NB4 (cell line): Measurements from ENCODE around the gene THOC6.

Experiments
- MYC ChIP-seq: IDR thresholded peaks from 2 replicates; pipeline ENCODE4 v1.6.1; 2011; ENCODE audit warnings: low read depth, low read length
- POLR2A ChIP-seq: IDR thresholded peaks from 2 replicates; pipeline ENCODE4 v1.6.1; 2011; ENCODE audit warnings: mild to moderate bottlenecking; ENCODE audit not compliant: insufficient read length; ENCODE audit errors: extremely low read depth
- TF ChIP-seq, protein P1 (sequence below): IDR thresholded peaks from one replicate; pipeline ENCODE4 v1.5.1; 2012; ENCODE audit warnings: low read depth, low read length
- TF ChIP-seq, protein P2 (sequence below): IDR thresholded peaks from 2 replicates; pipeline ENCODE4 v1.6.1; 2011; ENCODE audit warnings: low read depth, low read length

DNA sequence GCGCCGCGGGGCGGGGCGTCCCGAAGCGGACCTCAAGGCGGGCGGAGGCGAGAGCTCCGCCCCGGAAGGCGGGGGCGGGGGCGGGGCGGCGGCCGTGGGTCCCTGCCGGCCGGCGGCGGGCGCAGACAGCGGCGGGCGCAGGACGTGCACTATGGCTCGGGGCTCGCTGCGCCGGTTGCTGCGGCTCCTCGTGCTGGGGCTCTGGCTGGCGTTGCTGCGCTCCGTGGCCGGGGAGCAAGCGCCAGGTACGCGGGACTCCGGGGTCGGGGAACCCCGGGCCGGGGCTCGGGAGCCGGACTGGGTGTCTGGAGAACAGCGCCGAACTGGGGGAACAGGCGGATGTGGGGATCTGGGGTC is 3.6 kb upstream of the THOC6 start, which contains the start of gene TNFRSF12A:
- TF ChIP-seq, protein P1, sequence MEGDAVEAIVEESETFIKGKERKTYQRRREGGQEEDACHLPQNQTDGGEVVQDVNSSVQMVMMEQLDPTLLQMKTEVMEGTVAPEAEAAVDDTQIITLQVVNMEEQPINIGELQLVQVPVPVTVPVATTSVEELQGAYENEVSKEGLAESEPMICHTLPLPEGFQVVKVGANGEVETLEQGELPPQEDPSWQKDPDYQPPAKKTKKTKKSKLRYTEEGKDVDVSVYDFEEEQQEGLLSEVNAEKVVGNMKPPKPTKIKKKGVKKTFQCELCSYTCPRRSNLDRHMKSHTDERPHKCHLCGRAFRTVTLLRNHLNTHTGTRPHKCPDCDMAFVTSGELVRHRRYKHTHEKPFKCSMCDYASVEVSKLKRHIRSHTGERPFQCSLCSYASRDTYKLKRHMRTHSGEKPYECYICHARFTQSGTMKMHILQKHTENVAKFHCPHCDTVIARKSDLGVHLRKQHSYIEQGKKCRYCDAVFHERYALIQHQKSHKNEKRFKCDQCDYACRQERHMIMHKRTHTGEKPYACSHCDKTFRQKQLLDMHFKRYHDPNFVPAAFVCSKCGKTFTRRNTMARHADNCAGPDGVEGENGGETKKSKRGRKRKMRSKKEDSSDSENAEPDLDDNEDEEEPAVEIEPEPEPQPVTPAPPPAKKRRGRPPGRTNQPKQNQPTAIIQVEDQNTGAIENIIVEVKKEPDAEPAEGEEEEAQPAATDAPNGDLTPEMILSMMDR = no peak
- TF ChIP-seq POLR2A (peak; percentile 87), MYC (no peak)
- TF ChIP-seq, protein P2, sequence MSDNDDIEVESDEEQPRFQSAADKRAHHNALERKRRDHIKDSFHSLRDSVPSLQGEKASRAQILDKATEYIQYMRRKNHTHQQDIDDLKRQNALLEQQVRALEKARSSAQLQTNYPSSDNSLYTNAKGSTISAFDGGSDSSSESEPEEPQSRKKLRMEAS = peak; percentile 53
